Glutamatergic neuron (in vitro differentiated cells): ENCODE data around the gene PRC1. TPM values are rescaled to one million over a fixed set of nuclear protein-coding genes. Genes with fewer than 3 reads are reported as not detected.
A peak's percentile ranks its signal among the peaks of the same experiment; 100 is the strongest.
"Not testable (repeated sequence)": the region's sequence is repeated elsewhere in the genome, so short reads cannot be mapped to it uniquely, and the experiment has no call there.

Source experiments
- DNase-seq: peaks from one replicate; pipeline ENCODE4 v3.0.0; 2022
- H3K27ac Mint-ChIP-seq: one replicate; pipeline ENCODE4 v1.8.0; 2020; ENCODE audit warnings: mild to moderate bottlenecking, mixed read lengths, inconsistent platforms; ENCODE audit not compliant: unreplicated experiment
- H3K27me3 Mint-ChIP-seq: one replicate; pipeline ENCODE4 v1.8.0; 2020; ENCODE audit warnings: mild to moderate bottlenecking, moderate library complexity, mixed read lengths, inconsistent platforms; ENCODE audit not compliant: unreplicated experiment
- H3K36me3 Mint-ChIP-seq: one replicate; pipeline ENCODE4 v1.8.0; 2020; ENCODE audit warnings: mild to moderate bottlenecking, mixed read lengths, inconsistent platforms; ENCODE audit not compliant: unreplicated experiment
- H3K4me1 Mint-ChIP-seq: one replicate; pipeline ENCODE4 v1.8.0; 2020; ENCODE audit warnings: mild to moderate bottlenecking, low read depth, mixed read lengths, inconsistent platforms; ENCODE audit not compliant: unreplicated experiment
- H3K4me3 Mint-ChIP-seq: one replicate; pipeline ENCODE4 v1.8.0; 2020; ENCODE audit warnings: mild to moderate bottlenecking, mixed read lengths, inconsistent platforms; ENCODE audit not compliant: unreplicated experiment
- H3K9me3 Mint-ChIP-seq: one replicate; pipeline ENCODE4 v1.8.0; 2020; ENCODE audit warnings: mild to moderate bottlenecking, moderate library complexity, mixed read lengths, inconsistent platforms; ENCODE audit not compliant: unreplicated experiment
- CTCF ChIP-seq: fragments of 200-600 bp; sonication (generic); IDR thresholded peaks from one replicate; pipeline ENCODE4 v1.5.0; 2021; ENCODE audit not compliant: partially characterized antibody, unreplicated experiment
- total RNA-seq: library from RNA; stranded (reverse); fragmentation: NEBNext Ultra II Directional; extraction: Animal tissue kit (Norgen Biotek cat#: 25700); gene quantifications from one replicate; pipeline ENCODE4 v1.2.1, GENCODE V29; 2021; ENCODE audit not compliant: unreplicated experiment

The PRC1 gene
- total RNA-seq, 1 donor from 2014 or later = 42.5 TPM

DNA sequence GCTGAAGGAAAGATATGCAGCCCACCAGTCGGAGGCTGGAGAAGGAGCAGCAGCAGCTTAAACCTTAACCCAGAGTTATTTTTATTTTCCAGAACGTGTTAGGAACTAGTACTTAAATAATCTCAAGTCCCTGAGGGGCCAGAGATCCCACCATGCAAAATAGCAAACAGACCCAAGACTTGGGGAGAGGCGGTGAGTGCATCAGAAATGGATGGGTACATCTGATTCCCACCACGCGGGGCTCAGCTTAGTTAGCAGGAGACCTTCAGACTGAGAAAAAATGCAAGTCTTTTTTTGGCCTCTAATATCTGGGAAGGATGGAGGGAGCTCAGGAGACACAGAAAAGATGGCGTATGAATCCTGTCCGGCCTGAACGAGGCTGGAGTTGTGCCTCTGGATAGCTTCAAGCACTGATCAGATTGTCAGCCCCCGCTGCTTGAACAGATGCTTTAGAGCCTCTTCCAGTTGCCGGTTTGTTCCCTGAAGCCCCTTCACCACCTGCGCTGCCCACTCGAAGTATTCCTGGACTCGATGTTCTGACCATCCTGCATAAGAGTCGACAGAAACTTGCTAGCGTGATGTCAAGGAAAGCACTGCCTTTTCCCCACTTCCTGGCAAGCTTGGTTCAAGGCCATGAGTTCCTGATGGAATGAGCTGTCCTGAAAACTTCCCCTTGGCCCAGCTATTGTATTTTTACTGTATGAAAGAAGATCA is 63.3 kb downstream of the PRC1 start:
- Mint-ChIP-seq H3K27ac (peak overlapping the region; percentile 80), H3K27me3 (peaks cover 5% of the 10 kb centered on the region)

DNA sequence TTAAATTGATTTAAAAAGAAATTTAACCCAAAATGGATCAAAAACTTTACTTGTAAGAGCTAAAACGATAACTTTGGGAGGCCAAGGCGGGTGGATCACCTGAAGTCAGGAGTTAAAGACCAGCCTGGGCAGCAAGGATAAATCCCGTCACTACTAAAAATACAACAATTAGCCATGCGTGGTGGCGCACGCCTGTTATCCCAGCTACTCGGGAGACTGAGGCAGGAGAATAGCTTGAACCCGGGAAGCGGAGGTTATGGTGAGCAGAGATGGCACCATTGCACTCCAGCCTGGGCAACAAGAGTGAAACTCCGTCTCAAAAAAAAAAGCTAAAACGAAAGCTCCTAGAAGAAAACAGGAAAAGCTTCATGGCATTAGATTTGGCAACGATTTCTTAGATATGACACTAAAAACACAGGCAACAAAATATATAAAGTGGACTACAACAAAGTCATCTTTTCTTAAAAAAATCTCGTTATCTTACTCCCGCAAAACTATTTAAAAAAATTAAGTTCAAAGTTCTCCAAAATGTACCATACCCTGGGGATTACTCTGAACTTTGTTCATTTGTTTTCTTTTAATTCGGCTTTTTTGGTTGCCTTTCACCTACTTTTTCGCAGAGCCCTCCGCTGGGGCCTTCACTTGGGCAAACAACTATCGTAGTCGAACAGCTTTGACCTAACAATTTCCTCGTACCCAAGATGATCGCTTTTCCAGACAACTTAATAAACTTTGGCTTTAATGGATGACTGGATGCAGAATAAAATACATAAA is 64.9 kb downstream of the PRC1 start:
- Mint-ChIP-seq H3K36me3 (no peaks in the 10 kb centered on the region), H3K4me3 (no peak overlapping the region), H3K4me1 (peaks cover 11% of the 10 kb centered on the region), H3K27me3 (peaks cover 6% of the 10 kb centered on the region), H3K9me3 (peaks cover 2% of the 10 kb centered on the region), H3K27ac (no peak overlapping the region)
- DNase-seq = no peak
- TF ChIP-seq CTCF = no peak

More for the DNA sequence above, 63.3 kb downstream of the PRC1 start:
- H3K36me3 Mint-ChIP-seq = no peaks in the 10 kb centered on the region
- no peak for TF ChIP-seq CTCF
- H3K4me1 Mint-ChIP-seq = peaks cover 12% of the 10 kb centered on the region
- peaks cover 2% of the 10 kb centered on the region for H3K9me3 Mint-ChIP-seq
- peak overlapping the region; percentile 91 for H3K4me3 Mint-ChIP-seq
- DNase-seq = no peak

DNA sequence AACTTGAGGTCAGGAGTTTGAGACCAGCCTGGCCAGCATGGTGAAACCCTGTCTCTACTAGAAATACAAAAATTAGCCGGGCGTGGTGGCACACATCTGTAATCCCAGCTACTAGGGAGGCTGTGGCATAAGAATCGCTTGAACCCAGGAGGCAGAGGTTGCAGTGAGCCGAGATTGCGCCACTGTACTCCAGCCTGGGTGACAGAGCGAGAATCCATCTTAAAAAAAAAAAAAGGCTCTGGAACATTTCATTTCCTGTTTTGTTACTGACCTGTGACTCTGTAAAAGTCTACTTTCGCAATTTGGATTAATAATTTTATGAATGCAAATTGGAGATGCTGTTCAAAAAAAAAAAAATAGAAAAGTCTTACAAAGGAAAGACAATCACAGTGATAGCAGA is 66.2 kb downstream of the PRC1 start:
- peaks cover 12% of the 10 kb centered on the region for H3K4me1 Mint-ChIP-seq
- H3K27me3 Mint-ChIP-seq, H3K27ac Mint-ChIP-seq, H3K9me3 Mint-ChIP-seq, H3K36me3 Mint-ChIP-seq, DNase-seq, H3K4me3 Mint-ChIP-seq: not testable (repeated sequence)

- H3K4me3 Mint-ChIP-seq, H3K27ac Mint-ChIP-seq, H3K9me3 Mint-ChIP-seq, DNase-seq, H3K4me1 Mint-ChIP-seq, H3K36me3 Mint-ChIP-seq, H3K27me3 Mint-ChIP-seq: not testable (repeated sequence)
Observed at GRCh38 chr15:90926766-90927165, 67.6 kb downstream of the PRC1 start.

DNA sequence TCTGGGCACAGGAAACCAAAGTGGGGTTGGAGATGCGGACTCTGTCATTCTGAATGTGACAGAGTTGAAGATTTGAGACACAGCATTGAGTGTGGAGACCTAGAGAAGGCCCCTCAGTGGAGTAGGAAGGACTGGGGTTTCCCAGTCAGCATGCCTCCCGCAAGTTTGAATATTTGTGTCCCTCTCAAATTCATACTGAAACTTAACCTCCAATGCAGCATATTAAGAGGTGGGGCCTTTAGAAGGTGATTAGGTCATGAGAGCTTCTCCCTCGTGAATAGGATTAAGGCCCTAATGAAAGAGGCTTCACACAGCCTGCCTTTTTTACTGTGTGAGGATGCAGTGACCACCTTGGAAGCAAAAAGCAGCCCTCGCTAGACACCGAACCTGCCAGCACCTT is 70.0 kb downstream of the PRC1 start:
- peaks cover 12% of the 10 kb centered on the region for H3K27me3 Mint-ChIP-seq
- H3K4me3 Mint-ChIP-seq = no peak overlapping the region
- peaks cover 8% of the 10 kb centered on the region for H3K4me1 Mint-ChIP-seq
- DNase-seq = no peak
- peaks cover 3% of the 10 kb centered on the region for H3K9me3 Mint-ChIP-seq
- TF ChIP-seq CTCF = no peak
- H3K36me3 Mint-ChIP-seq = no peaks in the 10 kb centered on the region
- H3K27ac Mint-ChIP-seq = no peak overlapping the region

GRCh38 chr15:90922712-90923322 is 71.5 kb downstream of the PRC1 start:
- H3K4me1 Mint-ChIP-seq, DNase-seq, H3K4me3 Mint-ChIP-seq, H3K9me3 Mint-ChIP-seq, H3K27ac Mint-ChIP-seq, H3K36me3 Mint-ChIP-seq: not testable (repeated sequence)
- H3K27me3 Mint-ChIP-seq = peaks cover 12% of the 10 kb centered on the region
